Umbilical cord (tissue), 2 donors: ENCODE data around the gene MTMR11. TPM values are rescaled to one million over a fixed set of nuclear protein-coding genes. Genes with fewer than 3 reads are reported as not detected.
"Not testable (repeated sequence)": the region's sequence is repeated elsewhere in the genome, so short reads cannot be mapped to it uniquely, and the experiment has no call there.

Experiments
- DNase-seq: peaks from one replicate; pipeline ENCODE4 v3.0.0-alpha.2; 2015; ENCODE audit warnings: low spot score
- total RNA-seq: library from RNA; depleted of rRNA; stranded (reverse); fragments of >200 nt; gene quantifications from one replicate; pipeline ENCODE4 v1.2.3, GENCODE V29; 2014; ENCODE audit warnings: low replicate concordance; ENCODE audit not compliant: insufficient read depth

Gene MTMR11, protein sequence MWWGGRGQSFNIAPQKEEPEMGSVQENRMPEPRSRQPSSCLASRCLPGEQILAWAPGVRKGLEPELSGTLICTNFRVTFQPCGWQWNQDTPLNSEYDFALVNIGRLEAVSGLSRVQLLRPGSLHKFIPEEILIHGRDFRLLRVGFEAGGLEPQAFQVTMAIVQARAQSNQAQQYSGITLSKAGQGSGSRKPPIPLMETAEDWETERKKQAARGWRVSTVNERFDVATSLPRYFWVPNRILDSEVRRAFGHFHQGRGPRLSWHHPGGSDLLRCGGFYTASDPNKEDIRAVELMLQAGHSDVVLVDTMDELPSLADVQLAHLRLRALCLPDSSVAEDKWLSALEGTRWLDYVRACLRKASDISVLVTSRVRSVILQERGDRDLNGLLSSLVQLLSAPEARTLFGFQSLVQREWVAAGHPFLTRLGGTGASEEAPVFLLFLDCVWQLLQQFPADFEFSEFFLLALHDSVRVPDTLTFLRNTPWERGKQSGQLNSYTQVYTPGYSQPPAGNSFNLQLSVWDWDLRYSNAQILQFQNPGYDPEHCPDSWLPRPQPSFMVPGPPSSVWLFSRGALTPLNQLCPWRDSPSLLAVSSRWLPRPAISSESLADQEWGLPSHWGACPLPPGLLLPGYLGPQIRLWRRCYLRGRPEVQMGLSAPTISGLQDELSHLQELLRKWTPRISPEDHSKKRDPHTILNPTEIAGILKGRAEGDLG
- 14.2 TPM for total RNA-seq

DNA sequence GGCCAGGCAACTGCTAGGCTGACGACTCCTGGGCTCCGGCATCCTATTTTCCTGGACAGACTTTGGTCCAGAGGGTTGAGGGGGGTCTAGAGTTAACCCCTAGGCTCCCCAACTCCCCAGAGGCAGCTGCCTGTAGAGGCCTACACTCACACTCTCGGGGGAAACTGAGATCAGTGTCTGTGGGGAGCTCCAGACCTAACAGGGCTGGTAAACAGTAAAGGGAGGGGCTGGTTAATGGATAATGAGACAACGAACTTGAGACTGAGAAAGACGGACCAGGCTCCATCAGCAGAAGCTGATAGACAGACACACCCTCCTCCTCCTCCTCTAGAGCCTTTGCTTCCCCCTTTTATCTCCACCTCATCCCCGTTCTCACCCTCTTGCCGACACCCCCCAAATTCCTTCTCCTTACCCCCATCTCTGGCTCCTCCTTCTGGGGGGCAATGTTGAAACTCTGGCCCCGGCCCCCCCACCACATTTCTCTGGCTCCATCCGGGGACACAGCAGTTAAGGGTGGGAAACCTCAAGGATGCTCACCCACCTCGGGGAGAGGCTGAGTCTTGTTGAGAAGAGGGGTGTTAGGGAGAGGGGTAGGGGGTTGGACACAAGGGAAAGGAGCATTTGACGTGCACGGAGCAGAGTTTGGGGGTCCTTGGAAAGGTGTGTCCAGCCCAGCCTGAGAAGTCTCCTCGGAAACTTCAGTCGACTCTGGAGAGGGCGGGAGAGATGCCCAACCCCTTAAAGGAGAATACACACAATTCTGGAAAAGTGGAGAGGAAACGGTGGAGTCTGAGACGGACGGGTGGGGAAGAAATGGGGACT lies at the start of gene MTMR11:
Gene MTMR11, minus strand, starts transcription at position 710 of the 822 bp plus-strand sequence. Its CDS starts 232 bp downstream, at position 478.
- peak; percentile 85 for DNase-seq

DNA sequence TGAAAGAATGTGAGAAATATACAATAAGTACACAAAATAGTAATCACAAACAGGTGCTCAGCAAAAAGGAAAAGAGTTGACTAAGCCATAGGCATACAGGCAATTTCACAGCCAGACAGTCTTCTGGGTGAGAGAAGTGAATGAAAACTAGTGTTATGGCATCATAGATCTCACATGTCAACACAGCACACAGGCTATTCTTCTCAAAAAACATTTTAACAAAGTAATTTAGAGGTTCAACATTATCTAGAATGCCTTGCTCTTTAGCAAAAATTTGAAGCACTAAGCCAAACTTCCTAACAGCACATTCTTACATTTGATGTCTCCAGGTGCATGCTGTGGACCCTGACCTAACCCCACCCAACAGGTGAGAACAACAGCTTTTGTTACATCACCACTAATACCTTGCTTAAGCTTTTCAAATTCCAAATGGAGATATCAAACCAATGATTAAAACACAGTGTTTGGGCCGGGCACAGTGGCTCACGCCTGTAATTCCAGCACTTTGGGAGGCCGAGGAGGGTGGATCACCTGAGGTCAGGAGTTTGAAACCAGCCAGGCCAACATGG lies 43.4 kb upstream of the MTMR11 start:
- no peak for DNase-seq

DNA sequence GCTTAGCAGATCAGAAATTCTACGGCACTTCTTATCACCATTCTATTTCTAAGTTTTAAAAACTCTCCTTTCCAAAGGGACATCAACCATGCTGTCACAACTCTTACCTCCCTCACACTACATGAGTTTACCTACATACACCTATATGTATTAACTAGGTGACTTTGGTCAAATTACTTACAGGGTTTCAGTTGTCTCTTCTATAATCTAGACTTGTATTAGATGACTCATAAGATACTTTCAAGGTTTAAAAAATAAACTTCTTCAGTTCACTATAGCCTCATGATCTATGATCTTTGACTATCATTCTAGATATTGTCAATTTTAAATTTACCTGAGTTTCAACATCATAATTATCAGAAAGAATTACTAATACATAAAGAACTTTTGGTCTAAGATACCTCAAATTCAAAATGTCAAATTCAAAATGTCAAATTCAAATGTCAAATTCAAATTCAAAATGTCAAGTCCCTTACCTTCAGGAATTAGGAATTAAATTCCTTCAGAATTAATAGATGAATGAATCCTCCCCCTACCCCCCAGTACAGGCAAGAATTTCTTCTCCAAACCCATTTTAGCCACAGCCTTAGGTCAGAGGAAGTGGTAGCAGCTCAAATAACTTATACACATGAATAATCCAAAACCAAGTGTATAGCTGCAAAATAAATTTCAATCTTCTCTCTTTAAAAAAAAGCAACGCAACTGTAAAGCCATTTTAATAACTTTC lies 42.7 kb upstream of the MTMR11 start:
- no peak for DNase-seq

DNA sequence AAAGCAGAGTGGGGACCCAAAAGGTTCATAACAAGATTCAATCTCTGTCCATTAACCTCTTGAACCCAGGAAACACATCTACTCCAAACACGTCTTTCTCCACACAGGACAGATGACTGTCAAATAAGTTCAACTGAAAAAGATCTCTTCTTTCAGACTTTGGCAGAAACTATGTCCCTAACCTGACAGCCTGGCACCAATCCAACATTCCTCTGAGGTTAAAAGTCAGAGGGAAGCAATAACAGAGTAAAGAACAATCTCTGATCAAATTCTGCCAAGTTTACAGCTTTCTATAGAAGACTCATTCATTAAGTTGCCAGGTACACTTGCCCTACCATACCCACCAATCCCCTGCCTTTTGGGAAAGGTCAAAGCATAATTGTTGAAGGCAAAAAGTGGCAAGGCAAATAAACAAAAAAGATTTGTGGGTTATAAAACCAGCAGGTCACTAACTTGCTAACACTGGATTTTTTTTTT lies 41.9 kb upstream of the MTMR11 start:
- no peak for DNase-seq

DNA sequence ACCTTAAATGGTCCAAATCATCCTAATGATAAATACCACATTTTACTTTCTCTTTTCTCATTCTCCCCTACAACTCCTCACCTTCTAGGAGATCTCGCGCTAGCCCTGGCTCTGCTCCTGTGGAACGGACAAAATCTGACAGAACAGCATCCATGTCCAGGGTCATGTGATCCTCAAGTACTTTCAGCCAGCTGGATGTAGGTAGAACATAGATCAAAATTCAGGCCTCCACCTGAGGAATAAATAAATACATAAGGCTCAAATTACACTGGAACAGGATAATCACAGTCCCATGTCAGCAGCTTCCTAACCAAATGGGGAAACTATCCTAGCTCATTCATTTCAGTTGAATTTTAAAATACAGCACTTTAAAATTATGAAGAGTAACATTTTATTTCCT lies 40.7 kb upstream of the MTMR11 start:
- DNase-seq, result no peak

DNA sequence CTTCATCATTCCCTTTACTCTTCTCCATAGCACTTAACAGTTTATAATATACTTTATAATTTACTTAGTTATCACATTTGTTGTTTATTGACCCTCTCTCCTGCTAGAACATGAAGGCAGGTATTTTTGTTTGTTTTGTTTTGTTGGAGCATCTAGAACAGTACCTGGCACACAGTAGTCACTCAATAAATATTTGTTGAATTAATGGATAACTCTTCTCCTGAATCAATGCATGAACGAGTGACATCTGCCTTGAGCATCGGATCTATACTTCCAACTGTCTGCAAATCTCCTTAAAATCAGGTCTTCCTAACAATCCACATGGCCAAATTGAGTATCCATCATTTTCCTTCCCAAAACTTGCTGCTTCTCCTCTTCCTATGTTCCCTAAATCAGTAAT lies 35.9 kb upstream of the MTMR11 start:
- no peak for DNase-seq

DNA sequence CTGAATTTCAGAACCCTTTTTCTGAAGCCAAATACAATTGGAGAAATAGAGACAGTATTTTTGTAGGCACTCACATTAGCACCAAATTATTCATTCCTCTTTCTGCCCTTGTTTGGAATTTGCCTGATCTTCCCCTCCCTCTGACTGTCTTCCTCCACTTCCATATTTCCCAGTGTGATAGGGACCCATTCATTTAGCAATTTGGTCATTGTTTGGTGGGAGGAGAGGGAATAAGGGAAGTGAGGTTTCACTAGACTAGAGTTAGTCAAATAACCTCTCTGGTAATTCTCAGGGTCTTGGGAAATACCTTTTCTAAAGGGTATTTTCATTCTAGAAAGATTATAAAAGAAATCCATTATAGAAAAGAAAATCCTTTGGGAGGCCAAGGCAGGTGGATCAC lies 31.0 kb upstream of the MTMR11 start:
- no peak for DNase-seq

DNA sequence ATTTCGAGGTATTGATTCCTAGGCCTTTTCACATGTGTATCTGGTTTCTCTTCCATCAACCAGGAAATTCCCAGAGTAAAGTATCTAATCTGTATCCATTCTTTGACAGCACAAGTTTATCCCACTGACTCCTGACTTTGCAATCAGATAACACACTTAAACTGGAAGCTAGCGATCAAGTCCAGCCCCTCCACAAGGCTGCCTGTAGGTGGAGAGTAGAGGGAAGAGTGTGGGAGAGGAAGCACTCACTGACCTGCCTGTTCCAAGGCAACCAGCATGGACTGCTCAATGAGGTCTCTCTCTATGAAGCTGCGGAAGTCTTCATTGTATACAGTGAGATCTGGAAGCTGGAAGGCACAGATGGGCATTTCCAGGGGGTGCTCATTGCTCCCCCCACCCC lies 30.4 kb upstream of the MTMR11 start:
- no peak for DNase-seq

DNA sequence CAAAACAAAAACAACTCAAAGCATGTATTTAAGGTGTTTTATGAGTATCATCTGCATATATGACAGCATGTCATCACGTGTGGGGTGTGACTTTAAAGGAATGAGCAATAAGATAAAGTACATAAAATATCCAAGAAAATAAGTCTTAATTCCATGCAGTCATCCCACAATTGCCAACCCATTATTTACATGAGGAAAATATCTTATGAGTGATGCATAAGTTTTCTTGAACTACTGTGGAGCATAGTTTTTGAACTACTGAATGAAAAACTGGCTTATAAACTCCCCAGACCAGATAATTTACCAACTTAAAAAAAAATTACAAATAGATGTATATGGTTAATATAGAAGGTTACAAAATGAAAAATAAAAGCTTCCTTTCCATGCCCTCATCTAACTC lies 29.7 kb upstream of the MTMR11 start:
- no peak for DNase-seq

DNA sequence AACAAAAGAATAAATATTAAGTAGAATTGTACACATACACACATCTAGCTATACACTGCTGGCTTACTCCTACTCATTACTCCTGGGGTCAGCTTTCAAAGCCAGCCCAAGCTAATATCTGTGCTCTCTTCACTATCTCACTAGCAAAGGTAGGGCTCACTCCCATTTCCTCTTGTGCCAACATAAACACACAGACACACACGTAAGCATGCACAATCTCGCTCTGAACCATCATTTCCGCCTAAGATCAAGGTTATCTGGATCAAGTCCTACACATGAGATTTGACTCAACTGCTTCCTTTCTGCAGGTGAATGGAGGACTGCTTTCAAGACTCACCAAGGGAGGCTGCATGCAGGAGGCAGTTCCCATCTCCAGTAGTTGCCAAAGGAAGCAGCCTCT lies 28.8 kb upstream of the MTMR11 start:
- DNase-seq, result no peak

DNA sequence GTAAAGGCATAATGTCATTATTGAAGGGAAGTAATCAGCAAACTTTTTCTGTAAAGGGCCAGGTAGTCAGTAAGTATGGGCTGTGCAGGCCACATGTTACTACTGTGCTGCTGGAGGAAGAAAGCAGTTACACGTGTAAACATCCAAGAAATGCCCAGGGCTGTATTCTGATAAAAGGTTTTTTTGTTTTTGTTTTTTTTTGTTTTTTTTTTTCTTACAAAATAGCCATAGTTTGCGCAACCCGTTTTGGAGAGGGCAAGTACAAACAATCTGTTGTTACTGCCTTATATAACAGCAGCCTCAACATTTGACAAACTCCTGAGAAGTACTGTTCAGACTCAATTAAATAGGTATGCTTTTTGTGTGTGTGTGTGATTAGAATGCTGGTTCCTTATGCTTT lies 26.7 kb upstream of the MTMR11 start:
- DNase-seq, result no peak

DNA sequence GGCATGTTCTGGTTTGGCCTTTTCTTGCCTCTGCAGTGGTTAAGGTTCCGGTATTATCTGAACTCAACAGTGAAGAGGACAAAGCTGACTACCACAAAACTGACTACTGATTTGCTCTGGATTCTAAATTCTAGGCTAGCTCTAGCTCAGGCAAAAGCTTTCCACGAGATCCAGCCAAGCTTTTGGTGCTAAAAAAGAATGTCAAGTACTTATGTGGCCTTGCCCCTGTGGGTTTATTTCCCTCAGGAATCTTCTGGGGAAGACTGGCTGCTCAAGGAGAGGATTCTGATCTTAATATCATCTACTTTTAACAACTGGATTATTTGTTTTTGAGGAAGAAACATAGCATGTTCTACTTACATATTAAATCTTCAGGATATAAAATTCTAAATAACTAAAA lies 26.1 kb upstream of the MTMR11 start:
- DNase-seq, result no peak

DNA sequence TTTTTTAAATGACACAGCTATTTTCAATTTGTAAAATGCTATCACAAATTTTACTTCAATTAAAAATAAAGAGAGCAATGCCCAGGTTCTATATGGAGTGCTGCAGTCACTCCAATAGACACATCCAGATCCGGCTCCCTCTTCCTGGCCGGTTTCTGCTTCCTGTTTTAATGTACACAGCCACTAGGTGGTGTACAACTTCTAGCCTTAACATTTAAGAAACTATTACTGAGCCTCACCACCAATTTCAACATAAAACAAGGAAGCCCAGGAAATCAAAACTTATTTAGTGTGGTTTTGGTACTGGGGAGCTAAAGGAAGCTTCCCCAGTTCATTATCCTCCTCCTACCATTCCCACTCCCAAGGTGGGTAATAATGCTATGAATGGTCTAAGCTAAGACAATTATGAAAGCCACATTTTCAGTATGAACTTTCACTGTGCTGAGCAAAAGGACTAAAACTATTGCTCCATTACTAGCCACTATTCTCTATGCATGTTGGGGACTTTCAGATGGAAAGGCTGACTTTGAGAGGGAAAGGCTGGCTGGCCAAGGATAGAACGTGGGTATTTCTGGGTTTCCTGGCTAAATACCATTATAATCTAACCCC lies 25.5 kb upstream of the MTMR11 start:
- DNase-seq, result peak; percentile 84

DNA sequence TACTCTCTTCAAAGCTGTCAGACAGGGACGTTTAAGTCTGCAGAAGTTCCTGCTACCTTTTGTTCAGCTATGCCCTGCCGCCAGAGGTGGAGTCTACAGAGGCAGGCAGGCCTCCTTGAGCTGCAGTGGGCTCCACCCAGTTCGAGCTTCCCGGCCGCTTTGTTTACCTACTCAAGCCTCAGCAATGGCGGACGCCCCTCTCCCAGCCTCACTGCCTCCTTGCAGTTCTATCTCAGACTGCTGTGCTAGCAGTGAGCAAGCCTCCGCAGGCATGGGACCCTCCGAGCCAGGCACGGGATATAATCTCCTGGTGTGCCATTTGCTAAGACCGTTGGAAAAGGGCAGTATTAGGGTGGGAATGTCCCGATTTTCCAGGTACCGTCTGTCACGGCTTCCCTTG lies 20.9 kb upstream of the MTMR11 start:
- not testable (repeated sequence) for DNase-seq

DNA sequence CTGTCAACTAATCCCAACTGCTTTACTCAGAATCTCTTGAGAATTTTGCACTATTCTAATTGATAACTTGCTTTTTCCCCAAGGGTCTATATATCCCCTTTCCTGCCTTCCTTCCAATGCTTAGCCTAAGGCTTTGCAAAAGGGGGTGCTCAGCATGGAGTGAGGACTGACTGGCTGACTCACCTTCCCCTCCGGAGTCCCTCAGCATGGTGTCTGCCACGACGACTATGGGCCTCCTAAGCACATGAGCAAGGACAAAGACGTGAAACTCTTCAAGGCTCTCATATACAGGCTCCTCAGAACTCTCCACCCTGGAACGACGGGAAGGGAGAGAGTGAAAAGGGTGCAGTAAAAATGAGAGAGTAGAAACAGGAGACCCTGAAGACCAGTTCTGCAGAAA lies 13.2 kb upstream of the MTMR11 start:
- no peak for DNase-seq

DNA sequence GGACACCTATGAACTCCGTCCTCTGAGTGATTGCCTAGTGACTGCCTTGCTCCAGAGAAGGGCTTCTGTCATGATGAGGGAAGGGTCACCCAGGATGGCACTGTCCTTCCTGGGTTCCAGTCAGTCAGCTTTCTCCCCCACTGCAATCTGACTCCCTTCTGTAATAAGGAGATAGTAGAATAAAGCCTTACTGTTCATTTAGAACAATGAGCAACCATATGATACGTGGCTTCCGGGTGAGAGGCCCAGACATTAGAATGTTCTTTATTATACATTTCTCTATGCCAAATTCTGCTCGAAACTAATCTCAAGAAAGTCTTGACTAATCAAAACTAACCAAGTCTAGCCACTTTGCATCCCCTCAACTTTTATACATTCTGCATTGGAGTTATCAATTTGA lies 8.5 kb upstream of the MTMR11 start:
- DNase-seq, result no peak

DNA sequence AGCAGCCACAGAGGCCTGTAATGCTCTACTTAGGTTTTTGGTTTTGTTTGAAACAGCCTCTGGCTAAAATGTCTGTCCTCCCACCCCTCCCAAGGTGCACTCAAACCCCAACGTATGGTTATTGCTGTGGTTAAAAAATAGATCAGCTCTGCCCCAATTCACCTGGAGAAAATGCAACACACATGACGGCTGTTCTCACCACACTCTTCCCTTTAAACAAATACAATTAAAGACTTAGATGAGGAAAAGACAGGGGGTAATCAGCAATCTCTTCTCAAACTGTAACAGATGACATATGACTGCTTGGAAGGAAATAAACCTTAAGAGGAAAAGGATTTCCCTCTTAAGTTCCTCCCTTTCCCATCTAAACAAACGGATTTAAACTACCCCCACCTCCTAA lies 6.2 kb upstream of the MTMR11 start:
- DNase-seq, result no peak

DNA sequence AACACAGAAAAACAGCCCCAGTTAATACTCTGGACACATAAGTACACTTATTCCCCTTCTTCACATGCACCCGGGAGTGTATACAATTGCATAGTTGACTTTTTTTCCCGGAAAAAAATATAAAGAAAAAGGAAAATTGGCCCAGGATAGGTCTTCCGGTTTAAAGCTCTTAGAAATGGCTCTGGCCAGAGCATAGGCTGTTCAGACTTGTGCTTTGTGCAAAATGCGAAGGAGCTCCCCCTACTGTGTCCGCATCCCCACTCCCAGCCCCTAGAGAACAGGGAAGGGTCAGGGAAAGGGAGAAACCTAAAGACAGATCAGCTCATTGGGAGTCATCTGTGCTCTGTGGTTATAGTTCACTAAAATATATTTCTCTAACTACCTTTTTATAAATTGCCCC lies 5.5 kb upstream of the MTMR11 start:
- DNase-seq, result peak; percentile 79

DNA sequence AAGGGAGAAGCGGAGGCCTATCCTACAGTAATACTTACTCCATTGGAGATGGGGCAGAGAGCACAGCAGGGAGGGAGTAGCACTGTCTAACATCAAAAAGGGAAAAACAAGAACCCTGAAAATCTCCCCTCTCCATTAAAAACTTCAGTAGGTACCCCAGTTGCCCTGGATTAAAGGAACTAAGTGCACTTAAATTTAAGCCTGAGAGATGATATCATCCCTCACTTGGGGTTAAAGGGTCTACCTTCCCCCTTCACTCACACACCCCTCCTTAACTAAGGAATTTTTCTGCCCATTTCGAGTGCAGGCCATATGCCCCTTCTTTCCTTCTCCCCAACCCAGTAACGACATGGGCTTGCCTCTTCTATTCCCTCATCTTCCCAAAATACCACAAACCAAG lies 3.7 kb upstream of the MTMR11 start:
- DNase-seq, result no peak

DNA sequence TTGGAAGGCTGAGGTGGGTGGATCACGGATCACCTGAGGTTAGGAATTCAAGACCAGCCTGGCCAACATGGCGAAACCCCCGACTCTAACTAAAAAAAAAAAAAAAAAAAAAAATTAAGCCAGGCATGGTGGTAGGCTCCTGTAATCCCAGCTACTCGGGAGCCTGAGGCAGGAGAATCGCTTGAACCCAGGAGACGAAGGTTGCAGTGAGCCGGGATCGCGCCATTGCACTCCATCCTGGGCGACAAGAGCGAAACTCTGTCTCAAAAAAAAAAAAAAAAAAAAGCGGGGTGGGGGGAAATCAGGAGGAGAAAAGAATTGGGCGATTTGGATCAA lies 2.0 kb upstream of the MTMR11 start:
- not testable (repeated sequence) for DNase-seq

DNA sequence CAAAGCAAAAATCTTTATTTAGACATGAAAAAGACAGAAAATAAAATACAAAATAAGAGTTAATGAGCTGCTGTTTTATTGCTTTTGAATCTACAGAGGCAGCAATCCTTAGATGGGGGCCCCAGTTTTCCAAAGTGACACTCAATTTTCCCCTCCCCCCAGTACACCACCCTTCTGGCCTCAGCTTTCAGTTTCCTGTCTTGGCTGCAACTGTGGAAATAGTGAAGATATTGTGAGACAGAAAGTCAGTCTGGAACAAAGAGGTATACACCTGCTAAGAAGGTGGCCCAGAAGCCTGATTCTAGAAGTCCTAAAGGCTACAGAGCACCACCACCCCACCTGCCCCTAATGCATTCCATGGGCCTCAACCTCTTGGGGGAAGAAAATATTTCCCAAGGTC lies 1.1 kb upstream of the MTMR11 start:
- DNase-seq, result peak; percentile 45
